Neuronal stem cell (in vitro differentiated cells): ENCODE measurements around the gene ACSL5.

ENCODE experiments used
- DNase-seq: peaks from one replicate; pipeline ENCODE4 v3.0.0-alpha.2; 2013; ENCODE audit warnings: low spot score
- H2AFZ ChIP-seq: one replicate; pipeline ENCODE4 v1.6.1; 2013; ENCODE audit warnings: mild to moderate bottlenecking, low read length, inconsistent platforms
- H2AK5ac ChIP-seq: 2 replicates; pipeline ENCODE4 v1.6.1; 2013; ENCODE audit warnings: low read depth, mild to moderate bottlenecking, inconsistent platforms, low read length, moderate library complexity, mixed read lengths
- H2BK120ac ChIP-seq: 2 replicates; pipeline ENCODE4 v1.6.1; 2013; ENCODE audit warnings: low read depth, mild to moderate bottlenecking, inconsistent platforms, low read length, moderate library complexity, mixed read lengths
- H2BK12ac ChIP-seq: one replicate; pipeline ENCODE4 v1.6.1; 2013; ENCODE audit warnings: low read length, inconsistent platforms
- H2BK15ac ChIP-seq: 2 replicates; pipeline ENCODE4 v1.6.1; 2013; ENCODE audit warnings: mild to moderate bottlenecking, low read length, inconsistent platforms, mixed read lengths
- H2BK5ac ChIP-seq: one replicate; pipeline ENCODE4 v1.6.1; 2013; ENCODE audit warnings: inconsistent platforms, mild to moderate bottlenecking, low read length, moderate library complexity
- H3K14ac ChIP-seq: one replicate; pipeline ENCODE4 v1.6.1; 2013; ENCODE audit warnings: low read length, inconsistent platforms
- H3K18ac ChIP-seq: 2 replicates; pipeline ENCODE4 v1.6.1; 2013; ENCODE audit warnings: low read length, inconsistent platforms
- H3K23ac ChIP-seq: 2 replicates; pipeline ENCODE4 v1.6.1; 2013; ENCODE audit warnings: low read depth, mild to moderate bottlenecking, mixed read lengths, low read length, inconsistent platforms; ENCODE audit not compliant: poor library complexity
- H3K27ac ChIP-seq: replicated peaks from 3 replicates; pipeline ENCODE4 v1.5.1; 2013; ENCODE audit warnings: low read length, inconsistent platforms
- H3K27me3 ChIP-seq, 3 experiments: 2 replicates each; pipeline ENCODE4 v1.6.1; 2013; ENCODE audit warnings: low read length in 3 of 3, mild to moderate bottlenecking in 2 of 3, inconsistent platforms in 1 of 3, low read depth in 1 of 3, mixed read lengths in 1 of 3, moderate library complexity in 1 of 3; ENCODE audit not compliant: control insufficient read depth in 3 of 3, insufficient read depth in 3 of 3
- H3K36me3 ChIP-seq, 2 donors: replicated peaks in 1 of 2; 2 replicates each; pipeline ENCODE4 v1.6.1; 2013; ENCODE audit warnings: low read length in 2 of 2; ENCODE audit not compliant: control insufficient read depth in 2 of 2, insufficient read depth in 2 of 2
- H3K4ac ChIP-seq: 2 replicates; pipeline ENCODE4 v1.6.1; 2013; ENCODE audit warnings: inconsistent platforms, mild to moderate bottlenecking, low read length, moderate library complexity
- H3K4me1 ChIP-seq, 2 donors: 1 replicate in 1 of 2; 2 replicates in 1 of 2; pipeline ENCODE4 v1.6.1; 2013; ENCODE audit warnings: low read length in 2 of 2, low read depth in 1 of 2; ENCODE audit not compliant: control insufficient read depth in 2 of 2, insufficient read depth in 1 of 2
- H3K4me2 ChIP-seq: one replicate; pipeline ENCODE4 v1.6.1; 2013; ENCODE audit warnings: mild to moderate bottlenecking, low read length, inconsistent platforms; ENCODE audit not compliant: insufficient read depth, poor library complexity, severe bottlenecking
- H3K4me3 ChIP-seq, 2 donors: 2 replicates each; pipeline ENCODE4 v1.5.1; 2013; ENCODE audit warnings: low read length in 2 of 2, mild to moderate bottlenecking in 2 of 2, inconsistent platforms in 1 of 2, moderate library complexity in 1 of 2
- H3K79me1 ChIP-seq: one replicate; pipeline ENCODE4 v1.6.1; 2013; ENCODE audit warnings: low read depth, mild to moderate bottlenecking, inconsistent platforms, low read length, moderate library complexity
- H3K9ac ChIP-seq: one replicate; pipeline ENCODE4 v1.6.1; 2013; ENCODE audit warnings: mild to moderate bottlenecking, low read depth, low read length, inconsistent platforms; ENCODE audit not compliant: poor library complexity
- H3K9me3 ChIP-seq, 2 donors: replicated peaks in 1 of 2; 2 replicates each; pipeline versions ENCODE3 to v1.6.1; 2013; ENCODE audit warnings: low read length in 2 of 2, mild to moderate bottlenecking in 2 of 2, inconsistent platforms in 1 of 2, low read depth in 1 of 2, mixed read lengths in 1 of 2, moderate library complexity in 1 of 2; ENCODE audit not compliant: control insufficient read depth in 2 of 2, insufficient read depth in 1 of 2
- H4K8ac ChIP-seq: one replicate; pipeline ENCODE4 v1.6.1; 2013; ENCODE audit warnings: low read depth, mild to moderate bottlenecking, inconsistent platforms, low read length, moderate library complexity
- H4K91ac ChIP-seq: one replicate; pipeline ENCODE4 v1.6.1; 2013; ENCODE audit warnings: low read length, low read depth, mild to moderate bottlenecking, inconsistent platforms; ENCODE audit not compliant: poor library complexity
- WGBS, 2 donors: extraction: QIAGEN DNeasy Blood & Tissue Kit; methylation state at CpG; one replicate each; pipeline ENCODE4 v1.1.7; 2013; ENCODE audit warnings: missing lambda C conversion rate in 2 of 2, mixed read lengths in 1 of 2; ENCODE audit not compliant: insufficient read length in 2 of 2, insufficient replicate concordance in 1 of 2; ENCODE audit errors: extremely low coverage in 2 of 2; 5-methylcytosine and 5-hydroxymethylcytosine counted together

Gene ACSL5

GRCh38 chr10:112332022-112332421 lies 41.9 kb upstream of the ACSL5 start:
- Histone ChIP-seq H3K23ac (no peak overlapping the region), H3K4ac (no peak overlapping the region), H3K4me1 (peaks cover 3 to 8% of the 10 kb centered on the region in 2 donors), H2AK5ac (no peak overlapping the region), H2BK120ac (no peak overlapping the region), H2BK15ac (no peak overlapping the region), H4K8ac (no peak overlapping the region), H3K9ac (no peak overlapping the region), H3K36me3 (no peaks in the 10 kb centered on the region), H3K27me3 (no peaks in the 10 kb centered on the region), H3K4me3 (no peak overlapping the region), H2BK5ac (no peak overlapping the region), H3K14ac (no peak overlapping the region), H3K18ac (no peak overlapping the region), H3K27ac (no peak overlapping the region), H3K4me2 (no peak overlapping the region), H2BK12ac (no peak overlapping the region), H4K91ac (no peak overlapping the region), H3K79me1 (no peaks in the 10 kb centered on the region), H2AFZ (no peak overlapping the region), H3K9me3 (no peaks in the 10 kb centered on the region)
- WGBS, 2 donors, result no CpG with 5 or more reads among the region's 3 CpGs
- no peak for DNase-seq

- H2BK5ac ChIP-seq, result no peak overlapping the region
- H3K4me3 ChIP-seq, result no peak overlapping the region
- no peak overlapping the region for H3K27ac ChIP-seq
- H4K91ac ChIP-seq, result no peak overlapping the region
- H4K8ac ChIP-seq, result no peak overlapping the region
- H3K9me3 ChIP-seq, result no peaks in the 10 kb centered on the region
- no peak overlapping the region for H2BK15ac ChIP-seq
- no peak overlapping the region for H2BK12ac ChIP-seq
- no peaks in the 10 kb centered on the region for H3K36me3 ChIP-seq
- H2BK120ac ChIP-seq, result no peak overlapping the region
- no peak overlapping the region for H2AK5ac ChIP-seq
- no peak overlapping the region for H2AFZ ChIP-seq
- no peak overlapping the region for H3K4ac ChIP-seq
- DNase-seq, result no peak
- no peak overlapping the region for H3K14ac ChIP-seq
- H3K9ac ChIP-seq, result no peak overlapping the region
- H3K23ac ChIP-seq, result no peak overlapping the region
- H3K79me1 ChIP-seq, result no peaks in the 10 kb centered on the region
- H3K27me3 ChIP-seq, result no peaks in the 10 kb centered on the region
- no CpG with 5 or more reads among the region's 5 CpGs for WGBS, 2 donors
- H3K4me1 ChIP-seq, result peaks cover 3 to 8% of the 10 kb centered on the region in 2 donors
- H3K4me2 ChIP-seq, result no peak overlapping the region
- no peak overlapping the region for H3K18ac ChIP-seq
Measured at GRCh38 chr10:112332509-112333228, 41.2 kb upstream of the ACSL5 start.

DNA sequence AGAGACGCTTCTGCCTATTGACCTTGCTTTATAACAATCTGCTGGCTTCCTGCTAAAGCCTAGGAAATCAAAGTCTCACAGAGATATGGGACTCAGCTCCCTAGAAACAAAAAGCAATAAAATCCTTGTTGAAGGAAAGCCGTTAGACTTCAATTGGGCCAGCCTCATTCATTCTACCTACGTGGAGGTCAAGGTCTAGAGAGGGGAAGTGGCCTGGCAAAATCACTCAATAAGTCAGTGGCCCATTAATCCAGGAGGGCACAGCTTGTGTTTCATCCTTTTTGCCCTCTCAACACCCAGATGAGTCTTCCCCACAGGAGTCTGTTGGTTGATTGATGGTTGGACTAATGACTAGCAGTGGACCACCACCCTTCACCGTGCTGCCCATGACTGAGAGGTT lies 40.5 kb upstream of the ACSL5 start:
- Histone ChIP-seq H3K4me3 (no peak overlapping the region), H2BK5ac (peak overlapping the region; percentile 80), H2AK5ac (no peak overlapping the region), H2BK120ac (no peak overlapping the region), H3K79me1 (no peaks in the 10 kb centered on the region), H3K4me1 (peaks cover 3 to 8% of the 10 kb centered on the region in 2 donors), H2BK15ac (no peak overlapping the region), H3K14ac (no peak overlapping the region), H3K9me3 (no peaks in the 10 kb centered on the region), H3K9ac (no peak overlapping the region), H3K27me3 (no peaks in the 10 kb centered on the region), H3K23ac (no peak overlapping the region), H4K91ac (no peak overlapping the region), H4K8ac (no peak overlapping the region), H3K4ac (no peak overlapping the region), H3K36me3 (no peaks in the 10 kb centered on the region), H3K4me2 (no peak overlapping the region), H3K18ac (no peak overlapping the region), H2AFZ (no peak overlapping the region), H2BK12ac (no peak overlapping the region), H3K27ac (no peak overlapping the region)
- no CpG with 5 or more reads among the region's 4 CpGs for WGBS, 2 donors
- no peak for DNase-seq

GRCh38 chr10:112335111-112335867 lies 38.6 kb upstream of the ACSL5 start:
- Histone ChIP-seq H3K4me2 (no peak overlapping the region), H2BK15ac (no peak overlapping the region), H3K4me3 (no peak overlapping the region), H4K8ac (no peak overlapping the region), H3K4me1 (peaks cover 3 to 8% of the 10 kb centered on the region in 2 donors), H3K9ac (no peak overlapping the region), H3K9me3 (no peaks in the 10 kb centered on the region), H3K79me1 (no peaks in the 10 kb centered on the region), H3K14ac (no peak overlapping the region), H3K27me3 (no peaks in the 10 kb centered on the region), H2BK12ac (no peak overlapping the region), H2BK120ac (no peak overlapping the region), H3K27ac (no peak overlapping the region), H2BK5ac (no peak overlapping the region), H2AFZ (no peak overlapping the region), H3K36me3 (no peaks in the 10 kb centered on the region), H3K4ac (no peak overlapping the region), H3K18ac (no peak overlapping the region), H4K91ac (no peak overlapping the region), H3K23ac (no peak overlapping the region), H2AK5ac (no peak overlapping the region)
- DNase-seq, result no peak
- no CpG with 5 or more reads among the region's 5 CpGs for WGBS, 2 donors
